Stimulated activated memory B cell treated with anti-CD40 and anti-IgM and Interleukin-4, amounts not matched to agents 10 μg/mL and 1 μg/mL and 100 μg/mL, for 72 hours (primary cell): ENCODE results near the gene KDM6B.

Experiments used
- ATAC-seq: fragments of 150-1000 bp; cut with Tn5 transposase; 2 replicates; pipeline ENCODE4 v1.10.0; 2021
- H3K27ac Mint-ChIP-seq: one replicate; pipeline ENCODE4 v1.8.0; 2022; ENCODE audit warnings: mild to moderate bottlenecking, mixed read lengths
- H3K27me3 Mint-ChIP-seq: one replicate; pipeline ENCODE4 v1.8.0; 2022; ENCODE audit warnings: mixed read lengths
- H3K36me3 Mint-ChIP-seq: one replicate; pipeline ENCODE4 v1.8.0; 2022; ENCODE audit warnings: mixed read lengths
- H3K4me1 Mint-ChIP-seq: one replicate; pipeline ENCODE4 v1.8.0; 2022; ENCODE audit warnings: mixed read lengths
- H3K4me3 Mint-ChIP-seq: one replicate; pipeline ENCODE4 v1.8.0; 2022; ENCODE audit warnings: mild to moderate bottlenecking, moderate library complexity, mixed read lengths
- H3K9me3 Mint-ChIP-seq: one replicate; pipeline ENCODE4 v1.8.0; 2022; ENCODE audit warnings: mixed read lengths

Gene KDM6B

GRCh38 chr17:7814969-7815368 lies 19.0 kb upstream of the KDM6B start:
- Mint-ChIP-seq H3K27ac (no peak overlapping the region), H3K4me1 (no peaks in the 10 kb centered on the region), H3K27me3 (peaks cover 7% of the 10 kb centered on the region), H3K36me3 (no peaks in the 10 kb centered on the region), H3K9me3 (no peaks in the 10 kb centered on the region), H3K4me3 (no peak overlapping the region)
- no peak for ATAC-seq

GRCh38 chr17:7816926-7817642 lies 16.9 kb upstream of the KDM6B start:
- no peaks in the 10 kb centered on the region for H3K9me3 Mint-ChIP-seq
- H3K36me3 Mint-ChIP-seq, result no peaks in the 10 kb centered on the region
- H3K4me1 Mint-ChIP-seq, result no peaks in the 10 kb centered on the region
- no peak overlapping the region for H3K4me3 Mint-ChIP-seq
- no peaks in the 10 kb centered on the region for H3K27me3 Mint-ChIP-seq
- no peak for ATAC-seq
- H3K27ac Mint-ChIP-seq, result no peak overlapping the region

- H3K4me3 Mint-ChIP-seq, result no peak overlapping the region
- no peaks in the 10 kb centered on the region for H3K9me3 Mint-ChIP-seq
- peaks cover 4% of the 10 kb centered on the region for H3K4me1 Mint-ChIP-seq
- no peaks in the 10 kb centered on the region for H3K27me3 Mint-ChIP-seq
- peak; percentile 34 for ATAC-seq
- no peak overlapping the region for H3K27ac Mint-ChIP-seq
- H3K36me3 Mint-ChIP-seq, result no peaks in the 10 kb centered on the region
Observed at GRCh38 chr17:7817643-7817964, 16.4 kb upstream of the KDM6B start.

GRCh38 chr17:7818026-7818425 lies 16.0 kb upstream of the KDM6B start:
- Mint-ChIP-seq H3K36me3 (no peaks in the 10 kb centered on the region), H3K4me1 (peaks cover 6% of the 10 kb centered on the region), H3K27me3 (no peaks in the 10 kb centered on the region), H3K4me3 (no peak overlapping the region), H3K9me3 (no peaks in the 10 kb centered on the region), H3K27ac (no peak overlapping the region)
- no peak for ATAC-seq

GRCh38 chr17:7818746-7819645 lies 15.0 kb upstream of the KDM6B start:
- Mint-ChIP-seq H3K36me3 (no peaks in the 10 kb centered on the region), H3K27me3 (peaks cover 5% of the 10 kb centered on the region), H3K9me3 (no peaks in the 10 kb centered on the region), H3K27ac (no peak overlapping the region), H3K4me3 (no peak overlapping the region), H3K4me1 (peaks cover 6% of the 10 kb centered on the region)
- ATAC-seq, result no peak

GRCh38 chr17:7820231-7820630 lies 13.8 kb upstream of the KDM6B start:
- Mint-ChIP-seq H3K9me3 (no peaks in the 10 kb centered on the region), H3K4me1 (peaks cover 6% of the 10 kb centered on the region), H3K27ac (no peak overlapping the region), H3K4me3 (no peak overlapping the region), H3K36me3 (no peaks in the 10 kb centered on the region), H3K27me3 (peaks cover 14% of the 10 kb centered on the region)
- no peak for ATAC-seq

- Mint-ChIP-seq H3K4me3 (no peak overlapping the region), H3K9me3 (no peaks in the 10 kb centered on the region), H3K36me3 (no peaks in the 10 kb centered on the region), H3K27ac (no peak overlapping the region), H3K27me3 (peaks cover 14% of the 10 kb centered on the region), H3K4me1 (peaks cover 6% of the 10 kb centered on the region)
- no peak for ATAC-seq
Observed at GRCh38 chr17:7822126-7822525, 11.9 kb upstream of the KDM6B start.

GRCh38 chr17:7823581-7824001 lies 10.4 kb upstream of the KDM6B start:
- no peak for ATAC-seq
- Mint-ChIP-seq H3K4me3 (no peak overlapping the region), H3K36me3 (no peaks in the 10 kb centered on the region), H3K9me3 (no peaks in the 10 kb centered on the region), H3K27me3 (peaks cover 14% of the 10 kb centered on the region), H3K4me1 (peaks cover 6% of the 10 kb centered on the region), H3K27ac (no peak overlapping the region)

- Mint-ChIP-seq H3K36me3 (no peaks in the 10 kb centered on the region), H3K27me3 (peaks cover 14% of the 10 kb centered on the region), H3K4me1 (peaks cover 6% of the 10 kb centered on the region), H3K27ac (no peak overlapping the region), H3K4me3 (no peak overlapping the region), H3K9me3 (no peaks in the 10 kb centered on the region)
- ATAC-seq, result no peak
Observed at GRCh38 chr17:7824021-7824924, 9.7 kb upstream of the KDM6B start.

- no peak overlapping the region for H3K27ac Mint-ChIP-seq
- H3K27me3 Mint-ChIP-seq, result peaks cover 14% of the 10 kb centered on the region
- no peak overlapping the region for H3K4me3 Mint-ChIP-seq
- no peak for ATAC-seq
- peaks cover 6% of the 10 kb centered on the region for H3K4me1 Mint-ChIP-seq
- no peaks in the 10 kb centered on the region for H3K9me3 Mint-ChIP-seq
- H3K36me3 Mint-ChIP-seq, result no peaks in the 10 kb centered on the region
Observed at GRCh38 chr17:7825206-7825990, 8.6 kb upstream of the KDM6B start.

- Mint-ChIP-seq H3K9me3 (no peaks in the 10 kb centered on the region), H3K36me3 (no peaks in the 10 kb centered on the region), H3K27ac (no peak overlapping the region), H3K27me3 (peaks cover 27% of the 10 kb centered on the region), H3K4me3 (no peak overlapping the region), H3K4me1 (peaks cover 12% of the 10 kb centered on the region)
- no peak for ATAC-seq
Observed at GRCh38 chr17:7830616-7831015, 3.4 kb upstream of the KDM6B start.

GRCh38 chr17:7831233-7831632 lies 2.8 kb upstream of the KDM6B start:
- no peaks in the 10 kb centered on the region for H3K36me3 Mint-ChIP-seq
- peaks cover 16% of the 10 kb centered on the region for H3K4me1 Mint-ChIP-seq
- H3K27me3 Mint-ChIP-seq, result peaks cover 27% of the 10 kb centered on the region
- no peak for ATAC-seq
- no peak overlapping the region for H3K27ac Mint-ChIP-seq
- H3K4me3 Mint-ChIP-seq, result no peak overlapping the region
- H3K9me3 Mint-ChIP-seq, result no peaks in the 10 kb centered on the region

- no peaks in the 10 kb centered on the region for H3K9me3 Mint-ChIP-seq
- no peaks in the 10 kb centered on the region for H3K36me3 Mint-ChIP-seq
- peaks cover 27% of the 10 kb centered on the region for H3K27me3 Mint-ChIP-seq
- H3K27ac Mint-ChIP-seq, result no peak overlapping the region
- H3K4me1 Mint-ChIP-seq, result peaks cover 28% of the 10 kb centered on the region
- H3K4me3 Mint-ChIP-seq, result no peak overlapping the region
- ATAC-seq, result no peak
Observed at GRCh38 chr17:7832431-7832830, 1.6 kb upstream of the KDM6B start.

GRCh38 chr17:7833011-7833794 lies 814 bp upstream of the KDM6B start:
- Mint-ChIP-seq H3K36me3 (no peaks in the 10 kb centered on the region), H3K27me3 (peaks cover 27% of the 10 kb centered on the region)
- ATAC-seq, result no peak

More at GRCh38 chr17:7833011-7833794, 814 bp upstream of the KDM6B start:
- peaks cover 32% of the 10 kb centered on the region for H3K4me1 Mint-ChIP-seq
- H3K9me3 Mint-ChIP-seq, result no peaks in the 10 kb centered on the region
- peak overlapping the region; percentile 88 for H3K4me3 Mint-ChIP-seq
- H3K27ac Mint-ChIP-seq, result peak overlapping the region; percentile 85
